CD4-positive, alpha-beta T cell treated with Interleukin-17A for 4 hours (primary cell): ENCODE measurements around the gene ATP6V1B1.

Experiments
- DNase-seq: peaks from one replicate; pipeline ENCODE4 v3.0.0-alpha.2; 2020; ENCODE audit warnings: mixed read lengths

Gene ATP6V1B1

GRCh38 chr2:70947556-70948184, 12.0 kb downstream of the ATP6V1B1 start:
- peak; percentile 11 for DNase-seq

GRCh38 chr2:70948337-70949003, 12.8 kb downstream of the ATP6V1B1 start:
- peak; percentile 87 for DNase-seq

GRCh38 chr2:70949086-70949485, 13.4 kb downstream of the ATP6V1B1 start:
- DNase-seq = no peak

GRCh38 chr2:70954886-70955285, 19.2 kb downstream of the ATP6V1B1 start:
- DNase-seq = no peak

- no peak for DNase-seq
Observed at GRCh38 chr2:70956141-70956540, 20.4 kb downstream of the ATP6V1B1 start.

- no peak for DNase-seq
Observed at GRCh38 chr2:70957798-70958197, 22.1 kb downstream of the ATP6V1B1 start.

GRCh38 chr2:70958759-70959158, 23.1 kb downstream of the ATP6V1B1 start:
- no peak for DNase-seq

- DNase-seq = no peak
Observed at GRCh38 chr2:70959271-70959761, 23.6 kb downstream of the ATP6V1B1 start.

- no peak for DNase-seq
Observed at GRCh38 chr2:70959851-70960832, 24.4 kb downstream of the ATP6V1B1 start.

GRCh38 chr2:70960833-70961647, 25.3 kb downstream of the ATP6V1B1 start:
- no peak for DNase-seq

- DNase-seq = no peak
Observed at GRCh38 chr2:70961648-70961994, 25.9 kb downstream of the ATP6V1B1 start.

GRCh38 chr2:70962211-70962884, 26.6 kb downstream of the ATP6V1B1 start:
- DNase-seq = no peak

- no peak for DNase-seq
Observed at GRCh38 chr2:70962885-70963878, 27.5 kb downstream of the ATP6V1B1 start.

- no peak for DNase-seq
Observed at GRCh38 chr2:70964133-70964532, 28.4 kb downstream of the ATP6V1B1 start.

- peak; percentile 91 for DNase-seq
Observed at GRCh38 chr2:70964596-70965386, 29.1 kb downstream of the ATP6V1B1 start.

GRCh38 chr2:70965506-70965905, 29.8 kb downstream of the ATP6V1B1 start:
- DNase-seq = no peak

GRCh38 chr2:70966681-70967080, 31.0 kb downstream of the ATP6V1B1 start:
- no peak for DNase-seq

- no peak for DNase-seq
Observed at GRCh38 chr2:70967189-70967588, 31.5 kb downstream of the ATP6V1B1 start.

- DNase-seq = no peak
Observed at GRCh38 chr2:70974592-70974991, 38.9 kb downstream of the ATP6V1B1 start.

- no peak for DNase-seq
Observed at GRCh38 chr2:70975237-70975636, 39.5 kb downstream of the ATP6V1B1 start.
